HCT116 (cell line): ENCODE data around the gene P2RY14. TPM values are rescaled to one million over a fixed set of nuclear protein-coding genes. Genes with fewer than 3 reads are reported as not detected.
A peak's percentile ranks its signal among the peaks of the same experiment; 100 is the strongest.

Experiments
- ATAC-seq: fragments of 200-7000 bp; cut with Tn5 transposase; 2 replicates; pipeline ENCODE4 v1.9.1; 2020; ENCODE audit warnings: mild to moderate bottlenecking, moderate library complexity
- BruUV-seq: library from RNA; stranded (reverse); fragments of 400-500 nt; replicated peaks from 2 replicates; lab custom pipeline; 2021; lab: Mats Ljungman, UMichigan
- CTCF ChIA-PET: fragments of 300-600 bp; sonication (Branson Sonifier 250); formaldehyde crosslinking; loops from one replicate; lab custom pipeline; 2021; ENCODE audit warnings: antibody characterized with exemption; lab: Charles Lee
- POLR2A ChIA-PET: fragments of 300-600, 350-600 bp; sonication (Branson Sonifier 250); formaldehyde crosslinking; loops from one replicate; lab custom pipeline; 2021; ENCODE audit warnings: antibody characterized with exemption; lab: Charles Lee
- RAD21 ChIA-PET, 2 experiments: fragments of 300-600 bp; sonication (Branson Sonifier 250); formaldehyde crosslinking; loops; one replicate each; lab custom pipeline; 2023; ENCODE audit warnings: low total read pairs in 2 of 2; ENCODE audit not compliant: uncharacterized antibody in 2 of 2, unreplicated experiment in 2 of 2, low non-redundant PET in 1 of 2; lab: Charles Lee
- DNase-seq: peaks from one replicate; pipeline ENCODE4 v3.0.0-alpha.2; 2010; ENCODE audit warnings: low read depth, low spot score
- H2AFZ ChIP-seq: fragments of 200-600 bp; shearing (Covaris generic), sonication (generic); 2 replicates; pipeline ENCODE4 v1.6.1; 2017; ENCODE audit warnings: low read depth, mixed run types, mixed read lengths, antibody characterized with exemption, low read length; ENCODE audit not compliant: poor library complexity, severe bottlenecking
- H3K27ac ChIP-seq: 2 replicates; pipeline ENCODE4 v1.5.1; 2012; ENCODE audit warnings: low read depth, low read length
- H3K27me3 ChIP-seq: fragments of 200-600 bp; sonication (generic); 2 replicates; pipeline ENCODE4 v1.6.1; 2016; ENCODE audit warnings: mixed run types, low read length, mixed read lengths; ENCODE audit not compliant: insufficient read depth
- H3K36me3 ChIP-seq, 2 experiments: fragments of 200-500 bp in 1 of 2; fragments of 200-600 bp in 1 of 2; sonication (Bioruptor generic) in 1 of 2; sonication (generic) in 1 of 2; 2 replicates each; pipeline versions ENCODE4 v1.5.1 to v1.6.1; 2014 to 2016; ENCODE audit warnings: low read length in 2 of 2, inconsistent platforms in 1 of 2, mixed read lengths in 1 of 2, mixed run types in 1 of 2; ENCODE audit not compliant: insufficient read depth in 2 of 2, control insufficient read depth in 1 of 2
- H3K4me1 ChIP-seq, 2 experiments: fragments of 200-600 bp in 1 of 2; sonication (generic) in 1 of 2; 2 replicates each; pipeline versions ENCODE4 v1.5.1 to v1.6.1; 2012 to 2017; ENCODE audit warnings: low read length in 2 of 2, inconsistent platforms in 1 of 2, mild to moderate bottlenecking in 1 of 2, mixed read lengths in 1 of 2, mixed run types in 1 of 2, moderate library complexity in 1 of 2; ENCODE audit not compliant: insufficient read depth in 2 of 2, control insufficient read depth in 1 of 2
- H3K4me2 ChIP-seq: fragments of 200-600 bp; sonication (generic); 2 replicates; pipeline ENCODE4 v1.6.1; 2017; ENCODE audit warnings: mixed run types, low read length, mixed read lengths
- H3K4me3 ChIP-seq, 2 experiments: fragments of 200-600 bp in 1 of 2; sonication (generic) in 1 of 2; replicated peaks in 1 of 2; 2 replicates each; pipeline ENCODE4 v1.5.1; 2011 to 2016; ENCODE audit warnings: low read length in 2 of 2, control low read depth in 1 of 2, low read depth in 1 of 2, mild to moderate bottlenecking in 1 of 2, mixed read lengths in 1 of 2, mixed run types in 1 of 2
- H3K79me2 ChIP-seq: fragments of 200-600 bp; sonication (generic); 2 replicates; pipeline ENCODE4 v1.6.1; 2017; ENCODE audit warnings: mild to moderate bottlenecking, mixed run types, low read length, moderate library complexity, mixed read lengths; ENCODE audit not compliant: insufficient read depth
- H3K9ac ChIP-seq: fragments of 200-600 bp; sonication (generic); 2 replicates; pipeline ENCODE4 v1.6.1; 2016; ENCODE audit warnings: low read length, mixed read lengths
- H3K9me2 ChIP-seq: fragments of 200-600 bp; sonication (generic), shearing (Covaris generic); 2 replicates; pipeline ENCODE4 v1.6.1; 2017; ENCODE audit warnings: mixed run types, mild to moderate bottlenecking, moderate library complexity; ENCODE audit not compliant: insufficient read depth
- H3K9me3 ChIP-seq, 2 experiments: fragments of 200-500 bp in 1 of 2; fragments of 200-600 bp in 1 of 2; sonication (Bioruptor generic) in 1 of 2; sonication (generic) in 1 of 2; 2 replicates each; pipeline ENCODE4 v1.6.1; 2014 to 2017; ENCODE audit warnings: low read length in 2 of 2, mixed read lengths in 2 of 2, inconsistent platforms in 1 of 2, low read depth in 1 of 2, mild to moderate bottlenecking in 1 of 2, mixed run types in 1 of 2, moderate library complexity in 1 of 2; ENCODE audit not compliant: control insufficient read depth in 1 of 2, insufficient read depth in 1 of 2
- H4K20me1 ChIP-seq: fragments of 200-600 bp; sonication (generic), shearing (Covaris generic); 2 replicates; pipeline ENCODE4 v1.6.1; 2017; ENCODE audit warnings: mixed run types, mild to moderate bottlenecking, moderate library complexity; ENCODE audit not compliant: insufficient read depth
- CTCF ChIP-seq, 3 experiments: fragments of 200-600 bp in 1 of 3; sonication (generic) in 1 of 3; IDR thresholded peaks in 2 of 3; conservative IDR thresholded peaks in 1 of 3; 2 replicates each; pipeline ENCODE4 v1.5.1; 2012 to 2017; ENCODE audit warnings: low read depth in 2 of 3, low read length in 2 of 3, antibody characterized with exemption in 1 of 3, borderline replicate concordance in 1 of 3, control low read depth in 1 of 3, mild to moderate bottlenecking in 1 of 3, mixed read lengths in 1 of 3, mixed run types in 1 of 3, moderate library complexity in 1 of 3; ENCODE audit not compliant: insufficient read depth in 1 of 3
- RAD21 ChIP-seq: IDR thresholded peaks from 2 replicates; pipeline ENCODE4 v1.6.1; 2012; ENCODE audit warnings: low read depth, mild to moderate bottlenecking
- TCF7L2 ChIP-seq: IDR thresholded peaks from 2 replicates; pipeline ENCODE4 v1.7.0; 2011; ENCODE audit warnings: borderline replicate concordance, inconsistent platforms; ENCODE audit not compliant: insufficient read depth, insufficient read length; ENCODE audit errors: extremely low read depth
- intact Hi-C: fragments of 100-400 bp; cut with micrococcal nuclease; formaldehyde crosslinking; loops from 2 replicates; pipeline ENCODE4 v1.10.0; 2022
- total RNA-seq: library from RNA; stranded (reverse); gene quantifications from one replicate; pipeline ENCODE4 v1.2.1, GENCODE V29; 2021; ENCODE audit not compliant: unreplicated experiment
- TF ChIP-seq, protein P1 (sequence below): IDR thresholded peaks from 2 replicates; pipeline ENCODE4 v1.6.1; 2012; ENCODE audit warnings: low read depth
- TF ChIP-seq, protein P2 (sequence below): IDR thresholded peaks from 2 replicates; pipeline ENCODE4 v1.6.1; 2012

The P2RY14 gene
- total RNA-seq, 1 experiment from 2014 or later = not detected

DNA sequence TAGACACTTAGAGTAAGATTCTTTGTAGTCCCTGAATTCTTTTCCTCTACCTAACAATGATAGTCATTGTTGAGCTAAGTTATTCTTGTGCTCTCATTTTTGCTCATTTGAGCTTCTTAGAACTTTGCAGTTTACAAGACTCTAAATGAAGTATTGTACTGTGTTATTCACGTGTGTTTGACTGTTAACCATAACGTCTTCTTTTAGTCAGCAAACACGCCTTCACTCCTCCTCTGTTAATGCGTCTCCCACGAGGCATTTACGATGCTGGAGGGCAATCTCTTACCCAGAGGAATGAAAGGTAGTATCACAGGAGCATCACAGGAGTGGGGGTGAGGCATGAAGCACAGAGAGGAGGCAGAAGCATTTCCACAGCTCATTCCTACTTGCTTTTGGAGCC, 14.8 kb upstream of the P2RY14 start (continued):
- TF ChIP-seq, protein P1, sequence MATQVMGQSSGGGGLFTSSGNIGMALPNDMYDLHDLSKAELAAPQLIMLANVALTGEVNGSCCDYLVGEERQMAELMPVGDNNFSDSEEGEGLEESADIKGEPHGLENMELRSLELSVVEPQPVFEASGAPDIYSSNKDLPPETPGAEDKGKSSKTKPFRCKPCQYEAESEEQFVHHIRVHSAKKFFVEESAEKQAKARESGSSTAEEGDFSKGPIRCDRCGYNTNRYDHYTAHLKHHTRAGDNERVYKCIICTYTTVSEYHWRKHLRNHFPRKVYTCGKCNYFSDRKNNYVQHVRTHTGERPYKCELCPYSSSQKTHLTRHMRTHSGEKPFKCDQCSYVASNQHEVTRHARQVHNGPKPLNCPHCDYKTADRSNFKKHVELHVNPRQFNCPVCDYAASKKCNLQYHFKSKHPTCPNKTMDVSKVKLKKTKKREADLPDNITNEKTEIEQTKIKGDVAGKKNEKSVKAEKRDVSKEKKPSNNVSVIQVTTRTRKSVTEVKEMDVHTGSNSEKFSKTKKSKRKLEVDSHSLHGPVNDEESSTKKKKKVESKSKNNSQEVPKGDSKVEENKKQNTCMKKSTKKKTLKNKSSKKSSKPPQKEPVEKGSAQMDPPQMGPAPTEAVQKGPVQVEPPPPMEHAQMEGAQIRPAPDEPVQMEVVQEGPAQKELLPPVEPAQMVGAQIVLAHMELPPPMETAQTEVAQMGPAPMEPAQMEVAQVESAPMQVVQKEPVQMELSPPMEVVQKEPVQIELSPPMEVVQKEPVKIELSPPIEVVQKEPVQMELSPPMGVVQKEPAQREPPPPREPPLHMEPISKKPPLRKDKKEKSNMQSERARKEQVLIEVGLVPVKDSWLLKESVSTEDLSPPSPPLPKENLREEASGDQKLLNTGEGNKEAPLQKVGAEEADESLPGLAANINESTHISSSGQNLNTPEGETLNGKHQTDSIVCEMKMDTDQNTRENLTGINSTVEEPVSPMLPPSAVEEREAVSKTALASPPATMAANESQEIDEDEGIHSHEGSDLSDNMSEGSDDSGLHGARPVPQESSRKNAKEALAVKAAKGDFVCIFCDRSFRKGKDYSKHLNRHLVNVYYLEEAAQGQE = no peak
- TF ChIP-seq, protein P2, sequence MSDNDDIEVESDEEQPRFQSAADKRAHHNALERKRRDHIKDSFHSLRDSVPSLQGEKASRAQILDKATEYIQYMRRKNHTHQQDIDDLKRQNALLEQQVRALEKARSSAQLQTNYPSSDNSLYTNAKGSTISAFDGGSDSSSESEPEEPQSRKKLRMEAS = no peak

DNA sequence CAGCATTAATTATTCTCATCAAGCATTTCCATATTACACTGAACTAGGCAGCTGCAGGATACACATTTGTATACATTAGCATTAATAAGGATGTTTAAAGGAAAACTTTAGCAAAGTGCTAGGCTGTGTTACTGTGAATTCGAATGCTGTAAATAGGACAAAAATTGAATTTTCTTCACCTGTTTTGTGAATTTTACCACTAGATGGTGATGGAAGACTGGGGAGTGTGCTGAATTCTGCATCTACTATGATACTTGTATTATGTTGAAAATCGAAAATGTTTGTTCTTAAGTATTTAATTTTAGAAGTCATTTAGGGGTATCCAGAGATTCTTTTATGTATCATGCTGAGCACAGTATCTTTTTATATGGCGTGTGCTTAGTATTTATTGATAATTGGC, 12.3 kb upstream of the P2RY14 start:
- ChIA-PET RAD21 (interaction anchor here in 1 of 2 experiments (1.0 kb wide), 1 partner anchor 548 kb away, joined by 3 read pairs; no protein-coding TSS in a partner anchor), CTCF (interaction anchor here (0.9 kb wide), 1 partner anchor 8 kb away, joined by 3 read pairs; no protein-coding TSS in a partner anchor), POLR2A (no interaction called here)
- TF ChIP-seq CTCF (IDR thresholded peaks at IDR 0.05 in 2 of 3, conservative IDR thresholded peaks at IDR 0.05 in 1 of 3; ENCODE audit: borderline replicate concordance in 1 of 3, insufficient read depth in 1 of 3, low read depth in 2 of 3, low read length in 2 of 3) (peak; percentile 28 to 76 (median 68); a peak in 5 of 6 replicates), TCF7L2 (no peak), RAD21 (peak; percentile 90)
- Histone ChIP-seq H3K27ac (no peak overlapping the region), H3K9ac (no peak overlapping the region), H3K4me3 (no peak overlapping the region), H3K36me3 (no peaks in the 10 kb centered on the region), H3K4me1 (no peaks in the 10 kb centered on the region), H3K9me2 (no peaks in the 10 kb centered on the region), H3K9me3 (no peaks in the 10 kb centered on the region), H2AFZ (no peak overlapping the region), H3K27me3 (no peaks in the 10 kb centered on the region), H4K20me1 (no peaks in the 10 kb centered on the region), H3K79me2 (no peaks in the 10 kb centered on the region), H3K4me2 (no peak overlapping the region)
- intact Hi-C loops = loop anchor here (1.0 to 5.0 kb wide), 5 partner anchors 38 to 628 kb away; no protein-coding TSS in a partner anchor
- DNase-seq (peak; percentile 29), ATAC-seq (no peak)
- no TSS peak for BruUV-seq
